Activated naive CD4-positive, alpha-beta T cell treated with anti-CD3 and anti-CD28 coated beads, Interleukin-2, amount 50 U/mL, for 72 hours (primary cell): ENCODE results near the gene BTBD1. TPM values are rescaled to one million over a fixed set of nuclear protein-coding genes. Genes with fewer than 3 reads are reported as not detected.
A peak's percentile ranks its signal among the peaks of the same experiment; 100 is the strongest.

Experiments used
- ATAC-seq, 2 donors: fragments of 150-1000 bp; cut with Tn5 transposase; 2 replicates each; pipeline ENCODE4 v1.10.0; 2021; ENCODE audit warnings: mild to moderate bottlenecking in 2 of 2, moderate library complexity in 2 of 2
- DNase-seq, 2 donors: peaks; one replicate each; pipeline ENCODE4 v3.0.0; 2021 to 2022; ENCODE audit warnings: low spot score in 2 of 2
- H3K27ac Mint-ChIP-seq, 2 donors: one replicate each; pipeline ENCODE4 v1.8.0; 2022; ENCODE audit warnings: mild to moderate bottlenecking in 2 of 2, mixed read lengths in 2 of 2
- H3K36me3 Mint-ChIP-seq, 2 donors: one replicate each; pipeline ENCODE4 v1.8.0; 2022; ENCODE audit warnings: mixed read lengths in 2 of 2
- H3K9me3 Mint-ChIP-seq, 2 donors: one replicate each; pipeline ENCODE4 v1.8.0; 2022; ENCODE audit warnings: mixed read lengths in 2 of 2
- total RNA-seq, 2 donors: library from RNA; stranded (reverse); gene quantifications; one replicate each; pipeline ENCODE4 v1.2.3, GENCODE V29; 2022

BTBD1 gene
- total RNA-seq, result 10 to 100 TPM; 47.7 to 64.7 TPM

GRCh38 chr15:83066734-83067637, at the start of gene BTBD1:
Gene BTBD1 (minus strand): TSS chr15:83067252. CDS start chr15:83067151, 101 bp downstream.
- peak; percentile 95 to 96 for ATAC-seq
- peak within 1 kb of the TSS; percentile 79 to 93 for H3K27ac Mint-ChIP-seq

GRCh38 chr15:83115831-83116565, 48.9 kb upstream of the BTBD1 start:
- Mint-ChIP-seq H3K27ac (no peak overlapping the region), H3K9me3 (peaks cover 5% of the 10 kb centered on the region in 2 donors), H3K36me3 (no peaks in the 10 kb centered on the region)
- ATAC-seq (peak; percentile 85 to 92), DNase-seq (no peak)

More at GRCh38 chr15:83066734-83067637, at the start of gene BTBD1:
- peaks cover 24 to 28% of the 10 kb centered on the region in 2 donors for H3K36me3 Mint-ChIP-seq
- H3K9me3 Mint-ChIP-seq, result peaks cover 4 to 6% of the 10 kb centered on the region in 2 donors
- DNase-seq, result peak; percentile 86 to 93

- peaks cover 5% of the 10 kb centered on the region in 2 donors for H3K9me3 Mint-ChIP-seq
- ATAC-seq (peak; percentile 65), DNase-seq (no peak)
- no peaks in the 10 kb centered on the region for H3K36me3 Mint-ChIP-seq
- H3K27ac Mint-ChIP-seq, result no peak overlapping the region
Observed at GRCh38 chr15:83115410-83115809, 48.4 kb upstream of the BTBD1 start.

GRCh38 chr15:83114856-83115255, 47.8 kb upstream of the BTBD1 start:
- Mint-ChIP-seq H3K9me3 (peaks cover 5% of the 10 kb centered on the region in 2 donors), H3K27ac (no peak overlapping the region), H3K36me3 (no peaks in the 10 kb centered on the region)
- ATAC-seq, result no peak
- DNase-seq, result no peak

GRCh38 chr15:83113881-83114674, 47.0 kb upstream of the BTBD1 start:
- DNase-seq, result no peak
- H3K27ac Mint-ChIP-seq, result peak overlapping the region in 1 of 2 donors; percentile 3
- no peak for ATAC-seq
- peaks cover 5% of the 10 kb centered on the region in 2 donors for H3K9me3 Mint-ChIP-seq
- H3K36me3 Mint-ChIP-seq, result no peaks in the 10 kb centered on the region

- no peak for DNase-seq
- Mint-ChIP-seq H3K36me3 (no peaks in the 10 kb centered on the region), H3K9me3 (peaks cover 5% of the 10 kb centered on the region in 2 donors), H3K27ac (no peak overlapping the region)
- ATAC-seq, result no peak
Observed at GRCh38 chr15:83112956-83113299, 45.9 kb upstream of the BTBD1 start.

GRCh38 chr15:83112233-83112955, 45.3 kb upstream of the BTBD1 start:
- Mint-ChIP-seq H3K27ac (no peak overlapping the region), H3K36me3 (no peaks in the 10 kb centered on the region), H3K9me3 (peaks cover 5% of the 10 kb centered on the region in 2 donors)
- no peak for ATAC-seq
- no peak for DNase-seq

- peaks cover 5% of the 10 kb centered on the region in 2 donors for H3K9me3 Mint-ChIP-seq
- no peak overlapping the region for H3K27ac Mint-ChIP-seq
- DNase-seq (no peak), ATAC-seq (no peak)
- H3K36me3 Mint-ChIP-seq, result peaks cover 5 to 6% of the 10 kb centered on the region in 2 donors
Observed at GRCh38 chr15:83111149-83111548, 44.1 kb upstream of the BTBD1 start.

GRCh38 chr15:83110381-83110780, 43.3 kb upstream of the BTBD1 start:
- no peak for ATAC-seq
- peaks cover 5% of the 10 kb centered on the region in 2 donors for H3K9me3 Mint-ChIP-seq
- DNase-seq, result no peak
- H3K36me3 Mint-ChIP-seq, result peaks cover 5 to 6% of the 10 kb centered on the region in 2 donors
- no peak overlapping the region for H3K27ac Mint-ChIP-seq

- no peak overlapping the region for H3K27ac Mint-ChIP-seq
- peaks cover 5% of the 10 kb centered on the region in 2 donors for H3K9me3 Mint-ChIP-seq
- ATAC-seq (no peak), DNase-seq (no peak)
- peaks cover 5 to 6% of the 10 kb centered on the region in 2 donors for H3K36me3 Mint-ChIP-seq
Observed at GRCh38 chr15:83109532-83109931, 42.5 kb upstream of the BTBD1 start.

- Mint-ChIP-seq H3K27ac (peak overlapping the region in 1 of 2 donors; percentile 66), H3K9me3 (peaks cover 5% of the 10 kb centered on the region in 2 donors), H3K36me3 (peaks cover 5 to 6% of the 10 kb centered on the region in 2 donors)
- DNase-seq, result peak in 1 of 2 donors; percentile 10
- peak; percentile 66 for ATAC-seq
Observed at GRCh38 chr15:83108266-83109219, 41.5 kb upstream of the BTBD1 start.

- H3K9me3 Mint-ChIP-seq, result peaks cover 5% of the 10 kb centered on the region in 2 donors
- peaks cover 5 to 6% of the 10 kb centered on the region in 2 donors for H3K36me3 Mint-ChIP-seq
- DNase-seq (no peak), ATAC-seq (peak; percentile 8 to 11)
- peak overlapping the region in 1 of 2 donors; percentile 66 for H3K27ac Mint-ChIP-seq
Observed at GRCh38 chr15:83107841-83108181, 40.8 kb upstream of the BTBD1 start.

GRCh38 chr15:83106994-83107840, 40.2 kb upstream of the BTBD1 start, which contains the start of gene TM6SF1:
Gene TM6SF1 (plus strand): TSS chr15:83107645. CDS start chr15:83107681, 36 bp downstream.
- peak within 1 kb of the TSS in 1 of 2 donors; percentile 66 for H3K27ac Mint-ChIP-seq
- H3K36me3 Mint-ChIP-seq, result peaks cover 5 to 6% of the 10 kb centered on the region in 2 donors

GRCh38 chr15:83105440-83105839, 38.4 kb upstream of the BTBD1 start:
- DNase-seq (no peak), ATAC-seq (no peak)
- H3K36me3 Mint-ChIP-seq, result peaks cover 5 to 6% of the 10 kb centered on the region in 2 donors
- no peaks in the 10 kb centered on the region for H3K9me3 Mint-ChIP-seq
- H3K27ac Mint-ChIP-seq, result no peak overlapping the region

More at GRCh38 chr15:83106994-83107840, 40.2 kb upstream of the BTBD1 start, which contains the start of gene TM6SF1:
- DNase-seq (peak in 1 of 2 donors; percentile 26), ATAC-seq (peak; percentile 58 to 63)
- H3K9me3 Mint-ChIP-seq, result peaks cover 5% of the 10 kb centered on the region in 2 donors
